GM06990 (cell line): ENCODE results near the gene LIMS3.
"Not testable (repeated sequence)": the region's sequence is repeated elsewhere in the genome, so short reads cannot be mapped to it uniquely, and the experiment has no call there.

Source experiments
- DNase-seq: peaks from one replicate; pipeline ENCODE4 v3.0.0-alpha.2; 2011; ENCODE audit not compliant: insufficient read length; ENCODE audit errors: extremely low read depth
- H3K27me3 ChIP-seq: replicated peaks from 2 replicates; pipeline ENCODE4 v1.6.0; 2011; ENCODE audit warnings: low read length; ENCODE audit not compliant: control insufficient read depth, insufficient read depth
- H3K36me3 ChIP-seq: 2 replicates; pipeline ENCODE4 v1.5.1; 2011; ENCODE audit warnings: low read length; ENCODE audit not compliant: control insufficient read depth, insufficient read depth
- H3K4me3 ChIP-seq: replicated peaks from 2 replicates; pipeline ENCODE4 v1.5.1; 2011; ENCODE audit warnings: low read depth, mild to moderate bottlenecking, control low read depth, low read length

LIMS3 gene, protein sequence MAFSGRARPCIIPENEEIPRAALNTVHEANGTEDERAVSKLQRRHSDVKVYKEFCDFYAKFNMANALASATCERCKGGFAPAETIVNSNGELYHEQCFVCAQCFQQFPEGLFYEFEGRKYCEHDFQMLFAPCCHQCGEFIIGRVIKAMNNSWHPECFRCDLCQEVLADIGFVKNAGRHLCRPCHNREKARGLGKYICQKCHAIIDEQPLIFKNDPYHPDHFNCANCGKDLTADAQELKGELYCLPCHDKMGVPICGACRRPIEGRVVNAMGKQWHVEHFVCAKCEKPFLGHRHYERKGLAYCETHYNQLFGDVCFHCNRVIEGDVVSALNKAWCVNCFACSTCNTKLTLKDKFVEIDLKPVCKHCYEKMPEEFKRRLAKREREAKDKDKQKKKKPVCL

DNA sequence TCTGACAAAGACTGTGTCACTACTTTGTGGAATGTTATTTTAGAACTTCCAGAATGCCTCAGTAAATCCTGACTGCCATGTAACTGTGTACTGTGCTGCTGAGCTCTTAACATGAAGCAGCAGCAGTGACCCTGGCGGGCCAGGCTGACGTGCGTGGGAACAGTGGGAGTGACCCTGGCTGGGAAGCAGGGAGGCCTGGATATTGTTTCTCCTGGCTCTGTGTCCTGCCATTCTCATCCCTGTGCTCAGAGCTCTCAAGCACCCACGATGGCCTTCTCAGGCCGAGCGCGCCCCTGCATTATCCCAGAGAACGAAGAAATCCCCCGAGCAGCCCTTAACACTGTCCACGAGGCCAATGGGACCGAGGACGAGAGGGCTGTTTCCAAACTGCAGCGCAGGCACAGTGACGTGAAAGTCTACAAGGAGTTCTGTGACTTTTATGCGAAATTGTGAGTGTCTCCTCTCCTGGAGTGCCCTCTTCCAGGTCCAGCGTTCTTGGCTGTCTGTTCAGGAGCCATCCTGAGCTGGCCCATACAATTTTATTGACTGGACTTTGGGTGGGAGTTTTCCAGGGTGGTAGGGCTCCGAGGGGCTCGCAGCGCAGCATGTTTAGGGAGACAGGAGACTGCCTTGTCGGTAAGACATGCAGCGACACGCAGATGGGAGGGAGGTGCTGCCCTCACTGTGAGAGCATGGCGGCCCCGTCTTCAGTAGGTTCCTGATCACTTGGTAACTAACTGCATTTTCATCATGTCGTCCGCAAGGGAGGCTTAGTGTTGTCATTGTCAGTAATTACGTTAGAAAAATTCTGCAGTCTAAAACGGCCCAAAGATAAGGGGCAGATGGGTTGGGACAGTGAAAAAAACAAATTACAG is at the start of gene LIMS3:
LIMS3 (plus strand) TSS at position 227 of the 875 bp plus-strand sequence; CDS start at position 268, 41 bp downstream.
- not testable (repeated sequence) for DNase-seq, H3K36me3 ChIP-seq, H3K27me3 ChIP-seq, H3K4me3 ChIP-seq

DNA sequence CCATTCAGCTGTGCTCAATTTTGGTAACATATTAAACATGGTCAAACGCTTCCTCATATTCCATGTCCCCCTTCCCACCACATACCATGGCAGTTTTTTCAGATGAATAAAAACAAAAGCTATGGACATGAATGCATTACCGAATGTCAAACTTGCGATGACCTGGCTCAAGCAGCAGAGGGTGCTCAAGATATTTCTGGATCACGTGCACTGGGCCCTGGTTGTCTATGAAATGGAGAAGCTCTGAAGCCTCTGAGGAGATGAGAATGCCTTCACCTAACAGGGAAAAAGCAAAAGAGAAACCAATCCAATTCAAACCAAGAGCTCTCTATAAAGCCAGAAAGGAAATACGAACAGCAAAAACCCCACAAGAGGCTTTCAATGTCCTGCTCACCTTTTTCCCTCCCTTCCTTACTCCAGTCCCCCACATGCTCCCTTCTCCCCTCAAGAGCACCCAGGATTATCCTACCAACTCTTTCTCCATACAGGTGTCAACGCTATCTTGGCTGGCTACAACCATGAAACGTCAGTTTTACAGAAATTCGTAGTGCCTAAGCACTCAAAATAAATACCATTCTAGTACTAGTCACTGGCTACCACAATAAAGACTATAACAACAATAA is 27.2 kb upstream of the LIMS3 start:
- H3K36me3 ChIP-seq, H3K4me3 ChIP-seq, H3K27me3 ChIP-seq: not testable (repeated sequence)

DNA sequence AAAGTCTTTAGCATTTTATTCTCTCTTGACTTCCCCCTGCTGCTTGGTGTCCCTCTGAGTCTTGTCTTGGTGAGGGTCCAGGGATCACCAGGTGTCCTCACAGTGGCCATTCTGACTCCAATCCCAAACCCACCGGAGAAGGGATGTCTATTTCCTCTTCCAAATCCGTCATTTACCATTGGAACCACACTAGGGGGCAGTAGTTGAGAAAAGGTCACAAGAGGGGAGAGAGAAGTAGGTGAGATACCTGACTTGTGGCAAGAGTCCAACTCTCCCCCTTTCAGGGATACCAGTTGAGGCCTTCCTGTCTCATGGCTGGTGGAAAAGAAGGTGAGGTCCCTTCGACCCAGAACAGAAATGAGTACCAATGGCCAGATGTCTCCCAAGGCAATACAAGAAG is 21.9 kb upstream of the LIMS3 start:
- H3K36me3 ChIP-seq, DNase-seq, H3K4me3 ChIP-seq, H3K27me3 ChIP-seq: not testable (repeated sequence)

More for the DNA sequence above, 27.2 kb upstream of the LIMS3 start:
- DNase-seq: not testable (repeated sequence)

GRCh38 chr2:109882112-109882511 is 16.4 kb upstream of the LIMS3 start:
- H3K27me3 ChIP-seq, H3K4me3 ChIP-seq, DNase-seq, H3K36me3 ChIP-seq: not testable (repeated sequence)

- not testable (repeated sequence) for H3K27me3 ChIP-seq, DNase-seq, H3K4me3 ChIP-seq, H3K36me3 ChIP-seq
These were observed 10.1 kb upstream of the LIMS3 start for GRCh38 chr2:109888414-109888813.

- H3K36me3 ChIP-seq, DNase-seq, H3K27me3 ChIP-seq, H3K4me3 ChIP-seq: not testable (repeated sequence)
These were observed 8.6 kb upstream of the LIMS3 start for GRCh38 chr2:109889909-109890308.

GRCh38 chr2:109891024-109891423 is 7.5 kb upstream of the LIMS3 start:
- not testable (repeated sequence) for H3K4me3 ChIP-seq, DNase-seq, H3K27me3 ChIP-seq, H3K36me3 ChIP-seq

DNA sequence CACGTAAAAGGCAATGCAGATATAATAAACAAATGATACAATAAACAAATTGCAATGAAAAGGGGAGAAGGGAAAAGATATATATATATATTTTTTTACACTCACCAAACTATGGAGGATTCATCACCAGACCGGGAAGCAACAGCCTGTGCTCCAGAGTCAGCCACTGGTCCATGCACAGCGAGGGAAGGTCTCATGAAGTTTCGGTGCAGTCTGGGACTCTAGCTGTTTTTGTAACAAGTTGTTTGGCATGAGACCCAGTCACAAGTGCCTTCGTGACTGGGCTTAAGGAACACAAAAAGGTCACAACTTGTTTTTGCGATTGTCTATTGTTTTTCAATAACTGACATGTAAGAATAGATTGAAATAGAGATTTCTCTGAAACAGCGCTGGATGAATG is 4.8 kb upstream of the LIMS3 start:
- H3K36me3 ChIP-seq, H3K4me3 ChIP-seq, DNase-seq, H3K27me3 ChIP-seq: not testable (repeated sequence)

GRCh38 chr2:109894141-109894540 is 4.3 kb upstream of the LIMS3 start:
- DNase-seq, H3K27me3 ChIP-seq, H3K4me3 ChIP-seq, H3K36me3 ChIP-seq: not testable (repeated sequence)

DNA sequence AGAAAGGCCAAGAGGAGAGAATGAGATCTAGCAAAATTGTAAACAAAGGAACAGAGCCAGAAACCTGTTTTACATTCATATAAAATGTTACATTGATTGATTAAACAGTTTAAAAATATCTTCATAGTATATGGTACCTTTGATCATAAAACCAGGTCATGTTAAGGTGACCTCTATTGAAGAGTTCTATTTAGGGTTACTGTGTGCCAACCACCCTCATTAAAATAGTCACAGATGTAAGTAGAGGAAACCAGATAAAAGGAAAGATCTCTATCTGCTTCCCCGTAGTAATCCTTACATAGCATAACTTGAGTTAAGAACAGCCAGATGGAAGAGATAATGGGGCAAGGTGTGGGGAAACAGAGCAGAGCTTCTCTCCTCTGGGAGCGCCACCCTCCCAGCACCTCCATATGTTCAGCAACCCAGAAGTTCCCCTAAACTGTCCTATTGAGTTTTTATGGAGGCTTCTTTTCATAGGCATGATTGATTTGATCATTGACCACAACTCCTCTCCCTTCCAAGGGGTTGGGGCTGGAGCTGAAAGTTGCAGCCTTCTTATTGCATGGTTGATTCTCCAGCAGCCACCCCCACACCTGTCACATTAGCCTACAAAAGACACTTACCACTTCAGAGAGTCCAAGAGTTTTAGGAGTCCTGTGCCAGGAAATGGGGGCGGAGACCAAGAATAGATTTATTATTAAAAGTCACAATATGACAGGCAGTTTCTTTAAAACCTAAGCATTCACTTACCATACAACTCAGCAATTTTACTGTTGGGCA is 3.2 kb upstream of the LIMS3 start:
- H3K4me3 ChIP-seq, DNase-seq, H3K36me3 ChIP-seq, H3K27me3 ChIP-seq: not testable (repeated sequence)

DNA sequence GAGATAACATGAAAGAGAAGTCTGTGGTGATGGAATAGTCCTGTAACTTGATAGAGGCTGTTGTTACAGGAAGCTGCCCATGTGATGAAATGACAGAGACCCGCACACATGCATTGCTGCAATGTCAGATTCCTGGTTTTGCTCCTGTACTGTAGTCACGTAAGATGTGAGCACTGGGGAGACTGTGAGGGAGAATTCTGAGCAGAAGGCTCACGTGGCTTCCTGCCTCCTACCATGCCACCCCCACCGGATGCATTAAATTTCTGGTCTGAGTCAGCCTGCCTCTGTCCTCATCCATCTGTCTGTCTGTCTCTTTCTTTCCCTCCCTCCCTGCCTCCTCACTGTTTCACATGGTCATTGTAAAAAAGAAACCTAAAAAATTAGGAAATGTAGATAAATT is 2.3 kb upstream of the LIMS3 start:
- not testable (repeated sequence) for DNase-seq, H3K27me3 ChIP-seq, H3K4me3 ChIP-seq, H3K36me3 ChIP-seq

- not testable (repeated sequence) for H3K27me3 ChIP-seq, H3K4me3 ChIP-seq, DNase-seq
These were observed 573 bp upstream of the LIMS3 start for GRCh38 chr2:109897769-109898461.

DNA sequence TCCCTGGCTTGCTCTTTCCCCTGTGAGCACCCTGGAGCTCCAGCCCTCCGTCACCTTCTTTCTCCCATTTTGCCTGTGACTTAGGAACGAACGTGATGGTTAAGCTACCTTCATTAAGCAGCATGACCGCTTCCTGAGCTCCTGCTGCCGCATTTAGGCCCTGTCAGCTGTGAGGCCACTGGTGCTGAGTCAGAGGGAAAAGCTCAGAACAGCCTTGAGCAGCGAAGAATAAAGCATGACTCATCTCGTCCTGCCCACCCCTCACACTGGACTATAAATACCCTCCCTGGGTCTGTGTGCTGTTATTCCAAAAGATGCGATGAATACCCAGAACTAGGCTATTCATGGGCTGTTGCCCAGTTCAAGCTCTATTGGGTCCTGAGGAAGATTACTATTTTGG is 7.3 kb downstream of the LIMS3 start:
- H3K27me3 ChIP-seq, H3K4me3 ChIP-seq, DNase-seq, H3K36me3 ChIP-seq: not testable (repeated sequence)

More at GRCh38 chr2:109897769-109898461, 573 bp upstream of the LIMS3 start:
- not testable (repeated sequence) for H3K36me3 ChIP-seq
